K562 (cell line): ENCODE measurements around the gene ZBTB22. TPM values are rescaled to one million over a fixed set of nuclear protein-coding genes. Genes with fewer than 3 reads are reported as not detected.

Experiments used
- ATF4 ChIP-seq: fragments of 450-650 bp; formaldehyde crosslinking; IDR thresholded peaks from 2 replicates; pipeline ENCODE4 v1.4.0; 2022; ENCODE audit warnings: mild to moderate bottlenecking, moderate library complexity
- CHD1 ChIP-seq: fragments of 200-600 bp; sonication (generic); IDR thresholded peaks from one replicate; pipeline ENCODE4 v1.6.1; 2012; ENCODE audit warnings: mild to moderate bottlenecking, moderate library complexity, low read length, inconsistent platforms
- DDX20 ChIP-seq: fragments of 450-650 bp; IDR thresholded peaks from 2 replicates; pipeline ENCODE4 v1.6.1; 2016; ENCODE audit warnings: missing genetic modification characterization, low read depth, mild to moderate bottlenecking, missing compliant biosample characterization, moderate library complexity
- EGR1 ChIP-seq: fragments of 450-650 bp; conservative IDR thresholded peaks from 2 replicates; pipeline ENCODE4 v1.6.1; 2017; ENCODE audit warnings: mild to moderate bottlenecking
- FOSL1 ChIP-seq: fragments of 200-800 bp; sonication (Bioruptor generic); conservative IDR thresholded peaks from 2 replicates; pipeline ENCODE4 v1.6.1; 2016; ENCODE audit warnings: missing genetic modification characterization, missing compliant biosample characterization
- FOXM1 ChIP-seq, 2 experiments: fragments of 450-650 bp in 1 of 2; sonication (generic) in 1 of 2; formaldehyde crosslinking in 1 of 2; IDR thresholded peaks; 2 replicates each; pipeline versions ENCODE4 v1.6.1 to v1.9.0; 2017 to 2022; ENCODE audit warnings: low read depth in 2 of 2, mild to moderate bottlenecking in 2 of 2, missing genetic modification reagents in 1 of 2, moderate library complexity in 1 of 2
- HMG20B ChIP-seq: fragments of 250-450 bp; sonication (Bioruptor Pico); IDR thresholded peaks from 2 replicates; pipeline ENCODE4 v1.5.0; 2021; ENCODE audit warnings: mild to moderate bottlenecking
- NEUROD1 ChIP-seq: fragments of 150-350 bp; IDR thresholded peaks from 2 replicates; pipeline ENCODE4 v1.6.1; 2014; ENCODE audit warnings: borderline replicate concordance, low read length, low read depth; ENCODE audit not compliant: partially characterized antibody
- NR4A1 ChIP-seq, 2 experiments: fragments of 250-450 bp in 1 of 2; fragments of 450-650 bp in 1 of 2; sonication (Bioruptor Pico) in 1 of 2; IDR thresholded peaks; 2 replicates each; pipeline versions ENCODE4 v1.4.0 to v1.6.1; 2016 to 2020; ENCODE audit warnings: mild to moderate bottlenecking in 2 of 2, missing compliant biosample characterization in 1 of 2, missing genetic modification characterization in 1 of 2, moderate library complexity in 1 of 2
- PHF21A ChIP-seq: fragments of 450-650 bp; IDR thresholded peaks from 2 replicates; pipeline ENCODE4 v1.6.1; 2017; ENCODE audit warnings: low read depth, borderline replicate concordance
- RCOR1 ChIP-seq, 2 experiments: IDR thresholded peaks; 2 replicates each; pipeline ENCODE4 v1.6.1; 2012; ENCODE audit warnings: low read depth in 2 of 2, low read length in 2 of 2, borderline replicate concordance in 1 of 2, improper control_type of control experiment in 1 of 2
- RNF219 ChIP-seq: fragments of 250-450 bp; sonication (Bioruptor Pico); IDR thresholded peaks from 2 replicates; pipeline ENCODE4 v1.5.0; 2022; ENCODE audit warnings: mild to moderate bottlenecking
- TRIM24 ChIP-seq, 2 experiments: fragments of 450-650 bp; IDR thresholded peaks; 2 replicates each; pipeline ENCODE4 v1.6.1; 2016
- TRIM25 ChIP-seq: fragments of 450-650 bp; IDR thresholded peaks from 2 replicates; pipeline ENCODE4 v1.7.0; 2016; ENCODE audit warnings: borderline replicate concordance
- ZKSCAN1 ChIP-seq: fragments of 150-350 bp; IDR thresholded peaks from 2 replicates; pipeline ENCODE4 v1.6.1; 2016; ENCODE audit warnings: low read depth, low read length
- ZNF217 ChIP-seq: sonication (generic); formaldehyde crosslinking; IDR thresholded peaks from 2 replicates; pipeline ENCODE4 v1.8.0; 2022; ENCODE audit warnings: mild to moderate bottlenecking, missing genetic modification reagents
- ZNF232 ChIP-seq: sonication (generic); formaldehyde crosslinking; IDR thresholded peaks from 2 replicates; pipeline ENCODE4 v1.8.0; 2022; ENCODE audit warnings: mild to moderate bottlenecking, missing genetic modification reagents
- ZNF3 ChIP-seq: fragments of 250-450 bp; sonication (Bioruptor Pico); IDR thresholded peaks from 2 replicates; pipeline ENCODE4 v1.5.0; 2021; ENCODE audit warnings: mild to moderate bottlenecking, moderate library complexity
- ZNF780A ChIP-seq: fragments of 250-450 bp; sonication (Bioruptor Pico); IDR thresholded peaks from 2 replicates; pipeline ENCODE4 v1.5.0; 2021; ENCODE audit warnings: mild to moderate bottlenecking
- polyA plus RNA-seq, 8 experiments: library from polyadenylated mRNA; depleted of rRNA in 4 of 8; stranded (reverse) in 5 of 8; unstranded in 3 of 8; fragments of >200 nt; fragmentation: Nextera tagmentation in 2 of 8; fragmentation: Illumina TruSeq in 1 of 8; extraction: Ambion mirVana in 2 of 8; extraction: Trizol in 1 of 8; gene quantifications; 2 replicates each; pipeline versions ENCODE4 v1.2.1 to v1.2.3, GENCODE V29; 2011 to 2014; ENCODE audit warnings: inconsistent platforms in 1 of 8, missing spikeins in 1 of 8
- total RNA-seq, 7 experiments: library from RNA; depleted of rRNA in 6 of 7; stranded (reverse); fragments of >200 nt in 6 of 7; fragmentation: Illumina TruSeq in 2 of 7; extraction: Trizol in 2 of 7; gene quantifications; 2 replicates each; pipeline versions ENCODE4 v1.2.1 to v1.2.3, GENCODE V29; 2011 to 2021; ENCODE audit warnings: low replicate concordance in 1 of 7
- TF ChIP-seq, protein P1 (sequence below), 2 experiments: IDR thresholded peaks; 2 replicates each; pipeline ENCODE4 v1.6.1; 2011; ENCODE audit warnings: borderline replicate concordance in 1 of 2, control low read depth in 1 of 2, low read depth in 1 of 2, low read length in 1 of 2, mild to moderate bottlenecking in 1 of 2, mixed read lengths in 1 of 2, moderate library complexity in 1 of 2; ENCODE audit not compliant: insufficient read depth in 1 of 2, insufficient read length in 1 of 2, poor library complexity in 1 of 2, severe bottlenecking in 1 of 2; ENCODE audit errors: extremely low read depth in 1 of 2

The ZBTB22 gene
- total and polyA plus RNA-seq, 9 of the 15 experiments (the other 6 are each of a cell fraction or from before 2014, with no cell fraction given): 0.21 to 11.9 (median 7.1) TPM

- TF ChIP-seq ATF4 (peak; percentile 26; the same call in 1 of the 2 replicates), ZNF780A (CRISPR knock-in tag) (peak; percentile 78; the same call in 1 of the 2 replicates), DDX20 (tag) (no peak), ZNF232 (0 out of 2 replicates have a peak, but pooled peaks have one; percentile 13), RNF219 (CRISPR knock-in tag) (no peak), FOXM1 (IDR thresholded peaks at IDR 0.05; ENCODE audit: low read depth) (peak; percentile 80), FOXM1 (CRISPR knock-in tag; IDR thresholded peaks at IDR 0.05; ENCODE audit: low read depth) (peak; percentile 33; the same call in 1 of the 2 replicates), ZNF217 (no peak), ZKSCAN1 (0 out of 2 replicates have a peak, but pooled peaks have one; percentile 45), TRIM24 (IDR thresholded peaks at IDR 0.05) (peak; percentile 34 to 72; a peak in 2 of 4 replicates), HMG20B (CRISPR knock-in tag) (peak; percentile 88), PHF21A (0 out of 2 replicates have a peak, but pooled peaks have one; percentile 1), NR4A1 (CRISPR knock-in tag; IDR thresholded peaks at IDR 0.05) (no peak), NR4A1 (tag; IDR thresholded peaks at IDR 0.05) (peak; percentile 58), RCOR1 (IDR thresholded peaks at IDR 0.05; ENCODE audit: borderline replicate concordance in 1 of 2, low read depth in 2 of 2, low read length in 2 of 2) (peak; percentile 18 to 41; a peak in 1 of 4 replicates), FOSL1 (tag) (peak; percentile 54; the same call in 1 of the 2 replicates), CHD1 (peak; percentile 98), NEUROD1 (peak; percentile 98), ZNF3 (CRISPR knock-in tag) (peak; percentile 45; the same call in 1 of the 2 replicates), TRIM25 (0 out of 2 replicates have a peak, but pooled peaks have one; percentile 9), EGR1 (peak; percentile 94)
- TF ChIP-seq, protein P1, sequence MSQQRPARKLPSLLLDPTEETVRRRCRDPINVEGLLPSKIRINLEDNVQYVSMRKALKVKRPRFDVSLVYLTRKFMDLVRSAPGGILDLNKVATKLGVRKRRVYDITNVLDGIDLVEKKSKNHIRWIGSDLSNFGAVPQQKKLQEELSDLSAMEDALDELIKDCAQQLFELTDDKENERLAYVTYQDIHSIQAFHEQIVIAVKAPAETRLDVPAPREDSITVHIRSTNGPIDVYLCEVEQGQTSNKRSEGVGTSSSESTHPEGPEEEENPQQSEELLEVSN (IDR thresholded peaks at IDR 0.05; ENCODE audit: borderline replicate concordance in 1 of 2, extremely low read depth in 1 of 2, insufficient read depth in 1 of 2, insufficient read length in 1 of 2, low read depth in 1 of 2, low read length in 1 of 2, poor library complexity in 1 of 2, severe bottlenecking in 1 of 2): peak; percentile 43 to 87
Observed at GRCh38 chr6:33299237-33299944, 18.2 kb downstream of the ZBTB22 start (continued).
